GM18861 (cell line): Measurements from ENCODE around the gene C1GALT1.
"Not testable (repeated sequence)": the region's sequence is repeated elsewhere in the genome, so short reads cannot be mapped to it uniquely, and the experiment has no call there.

Experiments
- ATAC-seq: cut with Tn5 transposase; IDR thresholded peaks from one replicate; pipeline ENCODE4 v1.9.1; 2021; ENCODE audit not compliant: unreplicated experiment

C1GALT1 gene

GRCh38 chr7:7182156-7183060 is at the start of gene C1GALT1:
Gene C1GALT1, plus strand, starts transcription at chr7:7182544. Its CDS starts 51,776 bp downstream, at chr7:7234320.
- peak; percentile 76 for ATAC-seq

GRCh38 chr7:7134046-7134445 is 48.3 kb upstream of the C1GALT1 start:
- no peak for ATAC-seq

GRCh38 chr7:7135074-7135473 is 47.3 kb upstream of the C1GALT1 start:
- no peak for ATAC-seq

- not testable (repeated sequence) for ATAC-seq
Measured at GRCh38 chr7:7135924-7136323, 46.4 kb upstream of the C1GALT1 start.

- no peak for ATAC-seq
Measured at GRCh38 chr7:7136466-7137381, 45.6 kb upstream of the C1GALT1 start.

- ATAC-seq: no peak
Measured at GRCh38 chr7:7138897-7139296, 43.4 kb upstream of the C1GALT1 start.

GRCh38 chr7:7143404-7143803 is 38.9 kb upstream of the C1GALT1 start:
- ATAC-seq: not testable (repeated sequence)

- not testable (repeated sequence) for ATAC-seq
Measured at GRCh38 chr7:7145151-7145550, 37.2 kb upstream of the C1GALT1 start.

GRCh38 chr7:7146837-7147236 is 35.5 kb upstream of the C1GALT1 start:
- no peak for ATAC-seq

- ATAC-seq: no peak
Measured at GRCh38 chr7:7148798-7149481, 33.4 kb upstream of the C1GALT1 start.

- no peak for ATAC-seq
Measured at GRCh38 chr7:7151285-7151684, 31.1 kb upstream of the C1GALT1 start.

GRCh38 chr7:7151865-7152264 is 30.5 kb upstream of the C1GALT1 start:
- ATAC-seq: no peak

GRCh38 chr7:7152315-7152714 is 30.0 kb upstream of the C1GALT1 start:
- ATAC-seq: no peak

GRCh38 chr7:7154355-7154754 is 28.0 kb upstream of the C1GALT1 start:
- ATAC-seq: not testable (repeated sequence)

- ATAC-seq: no peak
Measured at GRCh38 chr7:7156663-7157062, 25.7 kb upstream of the C1GALT1 start.

- ATAC-seq: peak; percentile 75
Measured at GRCh38 chr7:7157177-7157886, 25.0 kb upstream of the C1GALT1 start.

GRCh38 chr7:7157887-7158271 is 24.5 kb upstream of the C1GALT1 start:
- no peak for ATAC-seq

GRCh38 chr7:7159063-7159658 is 23.2 kb upstream of the C1GALT1 start:
- no peak for ATAC-seq

GRCh38 chr7:7164591-7164990 is 17.8 kb upstream of the C1GALT1 start:
- no peak for ATAC-seq

- ATAC-seq: no peak
Measured at GRCh38 chr7:7165372-7165771, 17.0 kb upstream of the C1GALT1 start.
